Esophagus squamous epithelium (tissue), 5 donors: Measurements from ENCODE around the gene NEB. TPM values are rescaled to one million over a fixed set of nuclear protein-coding genes. Genes with fewer than 3 reads are reported as not detected.
"Not testable (repeated sequence)": the region's sequence is repeated elsewhere in the genome, so short reads cannot be mapped to it uniquely, and the experiment has no call there.

ENCODE experiments used
- DNase-seq: peaks from one replicate; lab custom pipeline; 2025; lab: John Stamatoyannopoulos, UW
- H3K27ac ChIP-seq, 4 donors: fragments of 200-600 bp; sonication (generic); one replicate each; pipeline ENCODE4 v1.5.1; 2016 to 2019; ENCODE audit warnings: mild to moderate bottlenecking in 1 of 4
- H3K27me3 ChIP-seq, 4 donors: fragments of 200-600 bp; sonication (generic); 1 replicate in 3 of 4; 2 replicates in 1 of 4; pipeline versions ENCODE4 v1.5.1 to v1.6.0; 2017 to 2021; ENCODE audit warnings: antibody characterized with exemption in 1 of 4
- H3K36me3 ChIP-seq, 3 donors: fragments of 200-600 bp; sonication (generic); one replicate each; pipeline ENCODE4 v1.5.1; 2016 to 2019
- H3K4me1 ChIP-seq, 3 donors: fragments of 200-600 bp; sonication (generic); one replicate each; pipeline ENCODE4 v1.5.1; 2017 to 2019
- H3K4me3 ChIP-seq, 4 donors: fragments of 200-600 bp; sonication (generic); 1 replicate in 3 of 4; 2 replicates in 1 of 4; pipeline ENCODE4 v1.5.1; 2016 to 2019; ENCODE audit warnings: mild to moderate bottlenecking in 2 of 4, moderate library complexity in 1 of 4
- H3K9me3 ChIP-seq, 3 donors: fragments of 200-600 bp; sonication (generic); one replicate each; pipeline ENCODE4 v1.5.1; 2016 to 2019
- POLR2A ChIP-seq, 4 donors: fragments of 450-650 bp; IDR thresholded peaks; one replicate each; pipeline ENCODE4 v1.6.1; 2017; ENCODE audit warnings: antibody characterized with exemption in 4 of 4, mild to moderate bottlenecking in 4 of 4, moderate library complexity in 3 of 4
- WGBS, 2 donors: methylation state at CpG; one replicate each; pipeline ENCODE4 v1.1.5; 2018; 5-methylcytosine and 5-hydroxymethylcytosine counted together
- intact Hi-C: fragments of 100-400 bp; cut with DNase I; formaldehyde crosslinking; loops from one replicate; pipeline ENCODE4 v1.15.0; 2022
- total RNA-seq, 4 donors: library from RNA; depleted of rRNA; stranded (reverse); fragments of >200 nt; gene quantifications; one replicate each; pipeline ENCODE4 v1.1.0, GENCODE V29; 2016
- TF ChIP-seq, protein P1 (sequence below), 6 experiments: fragments of 450-650 bp in 4 of 6; fragments of 200-600 bp in 2 of 6; sonication (generic) in 2 of 6; IDR thresholded peaks; one replicate each; pipeline ENCODE4 v1.5.1; 2016 to 2019; ENCODE audit warnings: antibody characterized with exemption in 6 of 6, mild to moderate bottlenecking in 4 of 6, moderate library complexity in 4 of 6
- donor health status: DM: yes; HTN: yes; CAD: no.

Gene NEB
- total RNA-seq, 4 donors from 2014 or later, result 0.23 to 1.1 (median 0.61) TPM

DNA sequence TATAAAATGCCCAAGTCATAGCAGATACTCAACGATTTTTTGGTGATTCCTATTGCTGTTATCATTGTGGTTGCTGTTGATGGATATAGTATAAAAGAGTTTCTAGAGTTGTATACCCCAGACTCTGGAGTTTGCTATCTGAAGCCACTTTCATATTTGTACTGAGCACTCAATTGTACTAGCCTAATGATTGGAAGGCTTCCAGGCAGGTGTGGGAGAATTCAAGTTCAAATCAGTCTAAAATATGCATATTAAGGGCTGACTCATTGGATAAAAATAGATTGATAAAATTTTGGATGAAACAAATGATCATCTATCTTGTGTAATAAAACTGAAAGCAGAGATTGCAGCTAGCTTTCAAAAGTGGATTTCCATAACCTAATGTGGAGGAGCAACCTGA lies 122.9 kb downstream of the NEB start:
- intact Hi-C loops, result no loop called here
- no peak for TF ChIP-seq POLR2A (IDR thresholded peaks at IDR 0.05)
- TF ChIP-seq, protein P1, sequence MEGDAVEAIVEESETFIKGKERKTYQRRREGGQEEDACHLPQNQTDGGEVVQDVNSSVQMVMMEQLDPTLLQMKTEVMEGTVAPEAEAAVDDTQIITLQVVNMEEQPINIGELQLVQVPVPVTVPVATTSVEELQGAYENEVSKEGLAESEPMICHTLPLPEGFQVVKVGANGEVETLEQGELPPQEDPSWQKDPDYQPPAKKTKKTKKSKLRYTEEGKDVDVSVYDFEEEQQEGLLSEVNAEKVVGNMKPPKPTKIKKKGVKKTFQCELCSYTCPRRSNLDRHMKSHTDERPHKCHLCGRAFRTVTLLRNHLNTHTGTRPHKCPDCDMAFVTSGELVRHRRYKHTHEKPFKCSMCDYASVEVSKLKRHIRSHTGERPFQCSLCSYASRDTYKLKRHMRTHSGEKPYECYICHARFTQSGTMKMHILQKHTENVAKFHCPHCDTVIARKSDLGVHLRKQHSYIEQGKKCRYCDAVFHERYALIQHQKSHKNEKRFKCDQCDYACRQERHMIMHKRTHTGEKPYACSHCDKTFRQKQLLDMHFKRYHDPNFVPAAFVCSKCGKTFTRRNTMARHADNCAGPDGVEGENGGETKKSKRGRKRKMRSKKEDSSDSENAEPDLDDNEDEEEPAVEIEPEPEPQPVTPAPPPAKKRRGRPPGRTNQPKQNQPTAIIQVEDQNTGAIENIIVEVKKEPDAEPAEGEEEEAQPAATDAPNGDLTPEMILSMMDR (IDR thresholded peaks at IDR 0.05), result no peak
- H3K9me3 ChIP-seq, result no peaks in the 10 kb centered on the region
- H3K27me3 ChIP-seq, result no peaks in the 10 kb centered on the region
- no peak overlapping the region for H3K27ac ChIP-seq
- no peak overlapping the region for H3K4me3 ChIP-seq
- no peaks in the 10 kb centered on the region for H3K4me1 ChIP-seq
- no peaks in the 10 kb centered on the region for H3K36me3 ChIP-seq
- WGBS, 2 donors, result 52 to 56% methylated on average over 1 of the region's 1 CpG
- DNase-seq, result no peak

DNA sequence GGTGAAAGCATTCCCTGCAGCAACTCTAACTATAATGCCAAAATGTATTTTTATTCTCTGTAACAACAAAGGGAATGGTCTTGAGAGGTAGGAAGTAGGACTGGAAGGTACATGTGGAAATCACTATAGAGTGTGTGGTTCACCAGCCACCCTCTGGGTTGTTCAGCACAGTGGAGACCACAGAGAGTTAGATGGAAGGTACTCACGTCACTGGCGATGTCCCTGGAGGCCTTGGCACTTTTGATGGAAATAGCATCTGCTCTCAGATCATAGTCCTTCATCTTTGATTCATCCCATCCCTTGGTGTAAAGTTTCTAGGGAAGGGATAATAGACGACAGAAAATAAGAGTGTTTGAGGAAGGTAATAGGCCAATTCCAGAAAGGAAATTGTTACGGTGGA lies 124.0 kb downstream of the NEB start:
- H3K27me3 ChIP-seq, result no peaks in the 10 kb centered on the region
- TF ChIP-seq, protein P1 (IDR thresholded peaks at IDR 0.05), result no peak
- H3K4me1 ChIP-seq, result no peaks in the 10 kb centered on the region
- H3K4me3 ChIP-seq, result no peak overlapping the region
- no peaks in the 10 kb centered on the region for H3K9me3 ChIP-seq
- H3K27ac ChIP-seq, result no peak overlapping the region
- H3K36me3 ChIP-seq, result no peaks in the 10 kb centered on the region
- DNase-seq, result no peak
- intact Hi-C loops, result no loop called here
- WGBS, 2 donors, result 86 to 94% methylated on average over 4 of the region's 4 CpGs

DNA sequence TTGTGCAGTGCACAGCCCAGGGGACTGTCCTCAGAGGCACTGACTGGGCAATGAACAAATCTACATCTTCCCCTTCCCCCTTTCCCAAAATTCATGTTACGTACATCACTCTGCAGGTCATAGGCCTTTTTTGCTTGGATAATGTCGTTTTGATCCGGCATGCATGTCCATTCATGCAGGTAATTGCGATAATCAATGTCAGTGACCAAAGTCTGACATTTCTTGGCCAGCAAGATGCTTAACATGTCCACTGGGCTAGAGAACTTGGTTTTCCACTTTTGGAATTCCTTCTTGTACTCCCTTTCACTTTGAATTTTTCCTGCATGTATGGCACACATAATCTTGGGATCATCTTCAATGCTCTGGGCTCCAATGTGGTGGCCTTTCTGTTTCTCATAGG lies 124.6 kb downstream of the NEB start:
- H3K27me3 ChIP-seq, result no peaks in the 10 kb centered on the region
- no peaks in the 10 kb centered on the region for H3K36me3 ChIP-seq
- no peak for DNase-seq
- TF ChIP-seq, protein P1 (IDR thresholded peaks at IDR 0.05), result no peak
- no peak for TF ChIP-seq POLR2A (IDR thresholded peaks at IDR 0.05)
- intact Hi-C loops, result no loop called here
- no peak overlapping the region for H3K27ac ChIP-seq
- 87 to 94% methylated on average over 4 of the region's 4 CpGs for WGBS, 2 donors
- no peaks in the 10 kb centered on the region for H3K9me3 ChIP-seq
- no peaks in the 10 kb centered on the region for H3K4me1 ChIP-seq
- H3K4me3 ChIP-seq, result no peak overlapping the region

DNA sequence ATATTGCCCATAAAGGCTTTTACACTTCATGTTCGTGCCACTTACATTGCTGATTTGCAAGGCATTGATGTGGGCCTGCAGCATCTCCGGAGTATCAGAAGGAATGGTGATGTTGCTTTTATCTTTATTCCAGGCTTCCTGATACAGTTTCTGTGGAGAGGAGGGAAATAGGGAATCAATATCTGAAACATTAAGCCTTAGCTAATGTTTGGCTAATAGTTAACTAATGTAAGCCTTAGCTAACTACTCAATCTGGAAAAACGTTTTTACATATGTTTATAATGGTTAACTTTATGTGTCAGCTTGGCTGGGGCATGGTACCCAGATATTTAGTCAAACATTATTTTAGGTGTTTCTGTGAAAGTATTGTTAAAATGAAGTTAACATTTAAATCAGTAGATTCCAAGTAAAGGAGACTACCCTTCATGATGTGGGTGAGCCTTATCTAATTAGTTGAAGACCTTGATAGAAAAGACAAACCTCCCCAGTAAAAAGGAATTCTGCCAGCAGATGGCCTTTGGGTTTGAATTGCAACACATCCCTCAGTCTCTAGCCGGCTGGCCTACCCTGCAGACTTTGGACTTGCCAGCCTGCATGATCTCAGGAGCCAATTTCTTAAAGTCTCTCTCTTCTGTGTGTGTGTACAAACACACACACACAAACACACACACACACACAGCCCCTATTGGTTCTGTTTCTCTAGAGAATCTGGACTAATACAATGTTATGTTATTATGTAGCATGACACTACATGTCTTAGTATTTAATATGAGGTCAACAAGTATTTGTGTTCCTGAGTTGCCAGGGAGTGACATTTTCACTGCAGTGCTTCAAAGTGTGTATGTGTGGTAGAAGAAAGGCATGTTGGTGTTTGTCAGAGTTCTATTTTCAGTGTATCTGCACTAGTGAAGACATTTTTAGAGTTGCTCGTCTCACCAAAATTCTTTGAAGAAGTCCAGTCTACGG lies 126.5 kb downstream of the NEB start:
- WGBS, 2 donors, result no CpG with 5 or more reads among the region's 6 CpGs
- H3K27ac ChIP-seq, H3K27me3 ChIP-seq, intact Hi-C loops, H3K4me1 ChIP-seq, H3K9me3 ChIP-seq, H3K36me3 ChIP-seq, DNase-seq, H3K4me3 ChIP-seq: not testable (repeated sequence)

DNA sequence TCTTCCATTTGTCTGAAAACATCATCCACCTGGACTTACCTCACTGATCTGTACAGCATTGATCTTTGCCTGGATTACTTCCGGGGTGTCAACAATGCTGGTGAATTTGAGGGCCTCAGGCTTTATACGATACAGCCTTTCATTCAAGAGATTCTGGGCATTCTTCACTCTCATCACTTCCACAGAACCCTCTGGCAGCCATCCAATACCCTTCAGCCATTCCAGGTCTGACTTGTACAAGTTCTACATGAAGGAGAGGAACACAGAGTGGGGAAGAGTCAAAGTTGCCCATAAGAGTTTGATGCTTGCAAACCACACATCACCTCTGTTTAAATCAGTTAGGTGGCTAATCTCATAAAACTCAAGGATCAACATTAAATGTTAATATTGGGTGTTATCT lies 130.7 kb downstream of the NEB start:
- H3K4me1 ChIP-seq, DNase-seq, H3K27ac ChIP-seq, H3K9me3 ChIP-seq, intact Hi-C loops, H3K4me3 ChIP-seq, H3K27me3 ChIP-seq, H3K36me3 ChIP-seq: not testable (repeated sequence)
- no CpG with 5 or more reads among the region's 2 CpGs for WGBS, 2 donors

DNA sequence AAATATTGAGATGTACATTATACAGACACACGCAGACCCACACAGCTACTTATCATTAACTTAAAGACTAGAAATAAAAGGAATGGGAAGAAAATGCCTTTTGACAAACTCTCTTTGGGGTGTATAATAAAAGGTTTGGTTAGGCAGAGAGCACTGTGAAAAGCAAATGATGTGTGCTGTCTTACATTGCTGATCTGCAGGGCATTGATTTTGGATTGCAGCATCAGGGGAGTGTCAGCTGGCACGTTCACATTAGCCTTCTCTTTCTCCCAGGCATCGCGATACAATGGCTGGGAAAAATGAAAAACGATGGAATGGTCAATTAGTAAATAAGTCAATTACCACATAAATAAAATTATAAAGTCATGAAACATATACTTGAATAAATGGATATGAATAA lies 131.9 kb downstream of the NEB start:
- H3K9me3 ChIP-seq, intact Hi-C loops, H3K27ac ChIP-seq, H3K36me3 ChIP-seq, H3K27me3 ChIP-seq, DNase-seq, H3K4me1 ChIP-seq, H3K4me3 ChIP-seq: not testable (repeated sequence)
- WGBS, 2 donors, result no CpG with 5 or more reads among the region's 5 CpGs

DNA sequence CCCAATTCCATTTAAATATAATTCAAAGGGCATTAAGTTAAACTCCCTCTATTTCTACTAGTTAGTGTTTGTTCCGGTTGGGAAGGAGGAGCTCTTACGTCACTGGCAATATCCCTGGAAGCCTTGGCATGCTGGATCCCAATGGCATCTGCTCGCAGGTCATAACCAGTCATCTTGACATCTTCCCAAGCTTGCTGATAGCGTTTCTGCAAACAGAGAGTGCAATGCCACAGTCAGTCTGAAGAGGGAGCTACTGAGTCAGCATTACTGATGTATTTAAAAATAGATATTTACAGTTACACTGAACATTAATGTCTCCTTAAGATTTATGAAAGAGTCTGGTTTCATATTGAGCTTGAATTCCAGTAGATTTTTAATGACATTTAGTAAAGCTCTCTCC lies 132.5 kb downstream of the NEB start:
- H3K4me1 ChIP-seq, H3K9me3 ChIP-seq, intact Hi-C loops, H3K27me3 ChIP-seq, DNase-seq, H3K27ac ChIP-seq, H3K4me3 ChIP-seq, H3K36me3 ChIP-seq: not testable (repeated sequence)
- no CpG with 5 or more reads among the region's 4 CpGs for WGBS, 2 donors

DNA sequence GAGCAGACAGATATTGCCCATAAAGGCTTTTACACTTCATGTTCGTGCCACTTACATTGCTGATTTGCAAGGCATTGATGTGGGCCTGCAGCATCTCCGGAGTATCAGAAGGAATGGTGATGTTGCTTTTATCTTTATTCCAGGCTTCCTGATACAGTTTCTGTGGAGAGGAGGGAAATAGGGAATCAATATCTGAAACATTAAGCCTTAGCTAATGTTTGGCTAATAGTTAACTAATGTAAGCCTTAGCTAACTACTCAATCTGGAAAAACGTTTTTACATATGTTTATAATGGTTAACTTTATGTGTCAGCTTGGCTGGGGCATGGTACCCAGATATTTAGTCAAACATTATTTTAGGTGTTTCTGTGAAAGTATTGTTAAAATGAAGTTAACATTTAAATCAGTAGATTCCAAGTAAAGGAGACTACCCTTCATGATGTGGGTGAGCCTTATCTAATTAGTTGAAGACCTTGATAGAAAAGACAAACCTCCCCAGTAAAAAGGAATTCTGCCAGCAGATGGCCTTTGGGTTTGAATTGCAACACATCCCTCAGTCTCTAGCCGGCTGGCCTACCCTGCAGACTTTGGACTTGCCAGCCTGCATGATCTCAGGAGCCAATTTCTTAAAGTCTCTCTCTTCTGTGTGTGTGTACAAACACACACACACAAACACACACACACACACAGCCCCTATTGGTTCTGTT lies 137.2 kb downstream of the NEB start:
- H3K4me3 ChIP-seq, H3K4me1 ChIP-seq, H3K27ac ChIP-seq, DNase-seq, H3K9me3 ChIP-seq, intact Hi-C loops, H3K27me3 ChIP-seq, H3K36me3 ChIP-seq: not testable (repeated sequence)
- no CpG with 5 or more reads among the region's 4 CpGs for WGBS, 2 donors

DNA sequence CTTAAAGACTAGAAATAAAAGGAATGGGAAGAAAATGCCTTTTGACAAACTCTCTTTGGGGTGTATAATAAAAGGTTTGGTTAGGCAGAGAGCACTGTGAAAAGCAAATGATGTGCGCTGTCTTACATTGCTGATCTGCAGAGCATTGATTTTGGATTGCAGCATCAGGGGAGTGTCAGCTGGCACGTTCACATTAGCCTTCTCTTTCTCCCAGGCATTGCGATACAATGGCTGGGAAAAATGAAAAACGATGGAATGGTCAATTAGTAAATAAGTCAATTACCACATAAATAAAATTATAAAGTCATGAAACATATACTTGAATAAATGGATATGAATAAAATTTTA lies 142.4 kb downstream of the NEB start:
- H3K4me1 ChIP-seq, H3K36me3 ChIP-seq, intact Hi-C loops, DNase-seq, H3K9me3 ChIP-seq, H3K27me3 ChIP-seq, H3K4me3 ChIP-seq, H3K27ac ChIP-seq: not testable (repeated sequence)
- WGBS, 2 donors, result 78 to 83% methylated on average over 4 of the region's 4 CpGs
